ENCODE measurements around the gene A2M.

A2M gene

DNA sequence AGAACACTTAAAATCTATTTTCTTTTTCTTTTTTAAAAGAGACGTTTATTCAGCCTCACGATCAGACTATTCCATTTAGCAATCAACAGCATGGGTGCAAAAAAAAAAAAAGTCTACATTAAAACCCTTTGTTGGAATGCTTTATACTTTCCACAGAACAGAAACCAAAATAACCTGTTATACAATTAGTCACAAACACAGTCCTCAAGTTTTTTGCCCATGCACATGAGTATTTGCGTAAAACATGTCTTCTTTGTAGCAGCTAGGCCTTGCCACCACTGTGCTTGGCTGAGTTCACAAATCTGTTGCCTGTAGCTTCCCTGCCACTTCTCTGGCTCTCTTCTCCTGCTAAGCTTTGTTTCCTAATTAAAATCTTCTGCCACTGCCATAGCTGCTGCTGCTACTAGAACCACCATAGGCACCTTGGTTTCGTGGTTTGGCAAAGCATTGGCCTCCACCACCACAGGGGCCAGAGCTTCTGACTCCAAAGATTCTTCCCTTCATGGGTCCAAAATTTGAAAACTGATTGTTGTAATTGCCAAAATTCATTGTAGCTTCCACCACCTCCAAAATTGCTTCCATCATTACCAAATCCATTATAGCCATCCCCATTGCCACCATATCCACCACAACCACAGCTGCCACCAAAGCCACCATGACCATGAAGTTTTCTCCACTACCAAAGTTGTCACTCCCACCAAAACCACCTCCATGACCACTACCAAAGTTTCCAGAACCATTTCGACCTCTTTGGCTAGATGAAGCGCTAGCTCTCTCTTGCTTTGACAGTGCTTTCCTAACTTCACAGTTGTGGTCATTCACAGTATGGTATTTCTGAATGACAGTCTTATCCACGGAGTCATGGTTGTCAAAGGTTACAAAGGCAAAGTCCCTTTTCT lies 88.3 kb downstream of the A2M start:
- no peak for DNase-seq (ENCODE audit: extremely low spot score)
- TF ChIP-seq NFRKB (IDR thresholded peaks at IDR 0.05) (no peak), FOXM1 (IDR thresholded peaks at IDR 0.05; ENCODE audit: borderline replicate concordance) (no peak), L3MBTL2 (conservative IDR thresholded peaks at IDR 0.05) (no peak), FOXK2 (IDR thresholded peaks at IDR 0.05) (no peak), FOXA1 (IDR thresholded peaks at IDR 0.05) (no peak), CTBP1 (IDR thresholded peaks at IDR 0.05; ENCODE audit: borderline replicate concordance) (no peak), ZNF384 (IDR thresholded peaks at IDR 0.05) (no peak), ELF4 (IDR thresholded peaks at IDR 0.05) (no peak), HDGF (IDR thresholded peaks at IDR 0.05; ENCODE audit: borderline replicate concordance) (no peak), SUZ12 (IDR thresholded peaks at IDR 0.05) (no peak), LEF1 (IDR thresholded peaks at IDR 0.05; ENCODE audit: borderline replicate concordance) (no peak), SP1 (IDR thresholded peaks at IDR 0.05) (no peak), ARNT (IDR thresholded peaks at IDR 0.05) (no peak), TARDBP (IDR thresholded peaks at IDR 0.05) (no peak), BHLHE40 (IDR thresholded peaks at IDR 0.05; ENCODE audit: borderline replicate concordance) (no peak)
- TF ChIP-seq, protein P1, sequence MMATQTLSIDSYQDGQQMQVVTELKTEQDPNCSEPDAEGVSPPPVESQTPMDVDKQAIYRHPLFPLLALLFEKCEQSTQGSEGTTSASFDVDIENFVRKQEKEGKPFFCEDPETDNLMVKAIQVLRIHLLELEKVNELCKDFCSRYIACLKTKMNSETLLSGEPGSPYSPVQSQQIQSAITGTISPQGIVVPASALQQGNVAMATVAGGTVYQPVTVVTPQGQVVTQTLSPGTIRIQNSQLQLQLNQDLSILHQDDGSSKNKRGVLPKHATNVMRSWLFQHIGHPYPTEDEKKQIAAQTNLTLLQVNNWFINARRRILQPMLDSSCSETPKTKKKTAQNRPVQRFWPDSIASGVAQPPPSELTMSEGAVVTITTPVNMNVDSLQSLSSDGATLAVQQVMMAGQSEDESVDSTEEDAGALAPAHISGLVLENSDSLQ (IDR thresholded peaks at IDR 0.05) = no peak
- POLR2A ChIA-PET = no interaction called here
- CTCF ChIA-PET = no interaction called here

DNA sequence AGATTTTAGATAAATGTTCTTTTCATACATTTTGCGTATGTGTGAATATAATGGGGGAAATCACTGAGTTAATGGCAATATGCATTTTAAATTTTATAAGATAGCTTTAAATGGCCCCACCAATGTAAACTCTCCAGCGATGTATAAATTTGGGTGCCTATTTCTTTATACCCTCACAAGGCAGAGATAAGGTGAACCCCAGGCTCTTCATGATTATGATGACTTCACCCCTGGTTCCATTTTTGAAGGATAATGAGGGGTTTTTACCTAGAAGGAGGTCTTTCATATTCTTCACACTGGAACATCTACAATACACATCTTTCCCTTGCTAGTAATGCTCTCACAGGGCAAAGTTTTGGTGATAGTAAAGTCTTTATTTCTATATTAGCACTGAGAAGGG lies 91.2 kb downstream of the A2M start:
- TF ChIP-seq SP1 (IDR thresholded peaks at IDR 0.05) = no peak
- no peak for TF ChIP-seq NFRKB (IDR thresholded peaks at IDR 0.05)
- TF ChIP-seq, protein P1 (IDR thresholded peaks at IDR 0.05) = no peak
- TF ChIP-seq ELF4 (IDR thresholded peaks at IDR 0.05) = no peak
- TF ChIP-seq SUZ12 (IDR thresholded peaks at IDR 0.05) = no peak
- POLR2A ChIA-PET = no interaction called here
- CTCF ChIA-PET = no interaction called here
- DNase-seq (ENCODE audit: extremely low spot score) = no peak

- no peak for DNase-seq (ENCODE audit: extremely low spot score)
- TF ChIP-seq LEF1 (IDR thresholded peaks at IDR 0.05; ENCODE audit: borderline replicate concordance) (no peak), FOXK2 (IDR thresholded peaks at IDR 0.05) (no peak), SP1 (IDR thresholded peaks at IDR 0.05) (no peak), FOXM1 (IDR thresholded peaks at IDR 0.05; ENCODE audit: borderline replicate concordance) (no peak), SUZ12 (IDR thresholded peaks at IDR 0.05) (no peak), NFRKB (IDR thresholded peaks at IDR 0.05) (no peak), FOXA1 (IDR thresholded peaks at IDR 0.05) (no peak), HDGF (IDR thresholded peaks at IDR 0.05; ENCODE audit: borderline replicate concordance) (no peak), ELF4 (IDR thresholded peaks at IDR 0.05) (no peak), L3MBTL2 (conservative IDR thresholded peaks at IDR 0.05) (no peak), ARNT (IDR thresholded peaks at IDR 0.05) (no peak), CTBP1 (IDR thresholded peaks at IDR 0.05; ENCODE audit: borderline replicate concordance) (no peak), ZNF384 (IDR thresholded peaks at IDR 0.05) (no peak), TARDBP (IDR thresholded peaks at IDR 0.05) (no peak), BHLHE40 (IDR thresholded peaks at IDR 0.05; ENCODE audit: borderline replicate concordance) (no peak)
- TF ChIP-seq, protein P1 (IDR thresholded peaks at IDR 0.05) = no peak
- ChIA-PET POLR2A (interaction anchor here (1.6 kb wide), 1 partner anchor 10 kb away, joined by 3 read pairs; no protein-coding TSS in a partner anchor), CTCF (no interaction called here)
Observed at GRCh38 chr12:9022592-9022991, 93.1 kb downstream of the A2M start.

All from HEK293T (cell line).